GM19463 (cell line): ENCODE data around the gene FAM240B.

Source experiments
- ATAC-seq: cut with Tn5 transposase; IDR thresholded peaks from one replicate; pipeline ENCODE4 v1.9.1; 2021; ENCODE audit warnings: mild to moderate bottlenecking, moderate library complexity; ENCODE audit not compliant: unreplicated experiment

Gene FAM240B

DNA sequence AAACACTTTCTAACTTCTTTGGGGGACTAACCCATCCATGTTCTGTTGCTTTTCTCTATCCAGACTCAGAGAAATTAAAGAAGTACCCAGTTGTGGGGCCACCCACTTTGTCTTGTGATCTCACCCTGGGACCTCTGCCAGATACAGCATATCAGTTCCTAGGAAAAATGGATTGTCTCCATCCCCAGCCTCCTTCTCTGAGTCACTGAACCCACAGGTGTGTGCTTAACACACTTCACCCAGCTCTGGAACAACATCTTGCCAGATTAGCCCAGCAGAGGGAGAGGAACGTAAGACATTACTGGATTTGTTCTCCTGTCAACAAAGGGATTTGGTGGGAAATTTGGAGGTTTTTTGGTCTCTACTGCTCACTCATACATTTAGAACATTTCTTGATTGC, 19.2 kb downstream of the FAM240B start:
- no peak for ATAC-seq

DNA sequence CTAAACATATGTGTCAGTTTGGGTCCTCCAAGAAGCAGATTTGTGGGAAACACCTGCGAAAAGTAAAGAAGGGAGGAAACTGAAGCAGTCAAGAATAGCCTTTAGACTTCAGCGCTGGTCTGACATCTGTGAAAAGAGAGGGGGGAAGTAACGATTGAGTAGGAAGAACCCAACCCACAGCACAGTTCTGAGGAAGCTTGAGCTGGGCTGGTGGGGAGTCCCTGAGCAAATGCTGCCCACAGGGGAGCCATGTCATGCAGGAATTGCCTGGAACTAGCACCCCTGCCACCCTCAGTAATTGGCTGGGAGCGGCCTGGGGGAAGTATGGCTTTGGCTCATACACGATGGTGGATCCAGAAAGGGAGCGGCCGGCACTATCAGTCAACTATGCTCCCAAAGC, 20.6 kb downstream of the FAM240B start:
- ATAC-seq: no peak

DNA sequence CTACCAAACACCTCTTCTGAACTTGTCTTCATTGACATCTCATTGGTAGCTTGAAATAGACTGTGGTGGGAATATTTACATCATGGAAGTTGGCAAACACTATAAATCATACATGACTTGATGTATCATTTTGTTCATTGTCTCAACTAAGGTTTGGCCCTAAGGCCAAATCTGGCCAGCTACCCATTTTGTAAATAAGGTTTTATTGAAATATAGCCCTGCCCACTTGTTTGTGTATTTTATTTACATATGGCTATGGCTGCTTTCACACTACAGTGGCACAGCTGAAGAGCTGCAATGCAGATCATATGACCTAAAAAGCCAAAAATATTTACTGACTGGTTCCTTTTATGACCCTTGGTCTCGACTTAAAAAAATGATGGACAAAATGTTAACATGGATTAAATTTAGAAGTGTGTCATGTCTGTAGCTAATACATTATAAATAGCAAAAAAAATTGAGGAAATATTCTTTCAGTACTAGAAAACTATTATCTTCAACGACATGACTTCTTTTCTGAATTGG, 22.1 kb downstream of the FAM240B start:
- no peak for ATAC-seq

DNA sequence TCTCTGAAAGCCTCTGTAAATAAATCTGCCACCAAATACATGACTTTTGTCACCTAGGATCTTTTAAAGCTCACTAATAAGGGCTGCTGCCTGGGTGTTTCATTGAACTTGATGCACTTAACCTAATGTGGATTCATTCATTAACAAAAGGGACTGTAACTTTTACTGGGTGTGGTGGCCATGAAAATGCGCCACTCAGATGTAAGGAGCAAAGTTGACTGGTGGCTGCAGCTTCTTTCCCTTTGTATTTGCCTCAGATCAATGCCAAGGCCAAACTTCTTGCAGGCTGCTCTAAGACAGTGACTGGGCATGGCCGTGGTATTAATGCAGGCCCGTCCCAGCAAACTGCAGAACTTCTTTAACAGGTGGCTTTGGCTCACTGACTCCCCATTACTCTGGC, 22.9 kb downstream of the FAM240B start:
- no peak for ATAC-seq

DNA sequence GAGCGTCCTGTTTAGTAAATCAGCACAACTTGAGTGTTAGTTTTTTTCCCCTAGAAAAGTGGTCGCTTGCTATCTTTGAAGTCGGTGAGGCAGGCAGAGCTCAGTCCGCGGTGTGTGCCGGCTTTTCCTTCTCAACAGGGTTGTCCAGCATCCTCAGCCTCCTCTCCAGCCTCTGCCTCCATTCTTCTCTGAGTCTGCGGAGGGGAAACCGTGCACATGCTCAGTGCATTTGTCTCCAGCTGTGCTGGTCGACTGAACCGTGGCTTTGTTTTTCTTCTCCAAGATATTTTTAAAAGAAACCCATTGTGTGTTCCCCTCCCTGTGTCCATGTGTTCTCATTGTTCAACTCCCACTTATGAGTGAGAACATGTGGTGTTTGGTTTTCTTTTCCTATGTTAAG, 25.3 kb downstream of the FAM240B start:
- ATAC-seq: no peak

DNA sequence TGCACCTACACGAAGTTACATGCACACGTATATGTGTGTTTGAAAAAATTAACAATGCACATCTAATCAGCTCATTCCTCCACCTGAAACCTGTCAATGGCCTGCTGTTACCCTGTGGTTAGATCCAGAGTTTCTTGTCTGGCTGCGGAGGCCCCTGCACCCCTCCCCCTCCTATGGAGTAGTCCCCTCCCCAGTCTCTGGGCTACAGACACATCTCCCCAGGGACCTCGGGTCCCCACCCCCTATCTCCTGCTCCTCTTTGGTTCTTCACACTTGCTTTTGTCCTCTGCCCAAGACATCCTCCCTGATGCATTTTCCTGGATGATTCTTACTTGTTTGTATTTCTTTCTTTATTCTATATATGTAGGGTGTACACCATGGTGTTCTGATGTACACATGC, 27.2 kb downstream of the FAM240B start:
- ATAC-seq: no peak

DNA sequence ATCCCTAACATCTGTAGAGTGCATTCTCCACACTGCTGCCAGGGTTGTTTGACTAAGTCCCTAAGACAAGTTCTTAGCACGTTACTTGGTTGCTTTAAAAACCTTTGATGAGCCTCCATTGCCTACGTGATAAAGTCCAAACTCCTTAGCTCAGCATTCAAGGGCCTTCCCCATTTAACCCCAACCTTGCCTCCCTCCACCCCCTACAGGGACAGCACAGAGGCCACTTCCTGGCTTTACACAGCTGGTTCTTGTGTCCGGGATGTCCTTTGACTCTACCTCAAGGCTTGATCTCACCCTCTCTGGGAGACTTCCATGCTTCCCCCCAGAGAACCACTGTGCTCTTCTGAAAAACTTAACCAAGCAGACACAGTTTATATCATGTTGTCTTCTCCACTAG, 29.4 kb downstream of the FAM240B start:
- ATAC-seq: no peak

DNA sequence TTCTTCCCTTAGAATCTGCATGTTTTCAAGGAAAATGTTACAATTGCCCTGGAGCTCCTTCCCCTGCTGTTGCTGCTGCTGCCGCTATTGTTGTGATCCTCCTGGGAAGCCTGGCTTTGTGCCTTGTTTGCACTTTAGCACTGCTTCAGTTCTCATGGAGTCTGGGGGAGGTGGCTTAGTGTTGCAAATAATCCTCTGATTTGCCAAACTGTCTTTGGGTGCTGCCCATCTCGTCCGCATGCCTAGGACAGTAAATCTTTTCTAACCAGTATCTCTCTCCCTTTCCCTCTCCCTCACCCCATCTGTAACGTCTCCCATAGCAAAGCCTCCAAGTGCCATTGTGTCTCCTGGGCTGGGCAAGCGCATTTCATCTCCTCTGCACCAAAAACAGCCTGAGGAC, 30.3 kb downstream of the FAM240B start:
- no peak for ATAC-seq

DNA sequence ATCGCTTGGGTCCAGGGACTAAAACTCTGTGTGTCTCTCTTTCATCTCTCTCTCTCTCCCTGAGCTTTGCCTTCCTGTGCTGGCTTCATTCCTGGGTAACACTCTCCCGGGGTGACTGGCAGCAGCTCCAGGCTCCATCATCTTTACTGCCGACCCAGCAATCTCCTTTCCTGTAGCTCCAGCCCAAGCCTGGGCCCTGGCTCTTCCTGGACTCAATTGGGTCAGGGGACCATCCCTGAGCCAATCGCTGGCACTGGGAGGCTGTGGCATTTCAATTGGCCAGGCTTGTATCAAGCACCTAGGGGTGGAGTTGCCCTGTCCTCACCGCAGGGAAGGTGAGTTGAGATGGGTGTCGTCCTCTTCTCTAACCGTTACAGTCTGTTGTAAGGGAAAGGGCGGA, 31.9 kb downstream of the FAM240B start:
- ATAC-seq: no peak

DNA sequence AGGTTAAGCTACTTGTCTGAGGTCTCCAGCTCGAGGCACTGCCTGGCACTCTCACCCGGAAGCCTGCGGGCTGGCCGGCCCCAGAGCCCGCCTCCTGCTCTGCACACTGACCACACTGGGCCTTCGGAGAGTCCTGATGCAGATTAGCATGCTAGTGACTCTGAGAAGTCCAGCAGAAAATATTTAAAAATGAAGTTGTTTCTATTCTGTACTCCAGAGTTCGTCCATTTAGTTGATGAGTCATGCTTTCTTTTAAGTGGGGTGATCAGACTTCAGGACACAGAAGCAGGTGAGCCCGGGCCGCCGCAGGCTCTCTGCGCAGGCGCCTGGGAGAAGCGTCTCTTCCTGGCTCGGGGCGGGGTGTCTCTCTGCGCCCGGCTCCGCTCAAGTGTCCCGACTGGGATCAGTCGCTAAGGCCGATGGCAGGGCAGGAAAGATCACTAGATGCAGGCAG, 32.5 kb downstream of the FAM240B start:
- peak; percentile 52 for ATAC-seq

DNA sequence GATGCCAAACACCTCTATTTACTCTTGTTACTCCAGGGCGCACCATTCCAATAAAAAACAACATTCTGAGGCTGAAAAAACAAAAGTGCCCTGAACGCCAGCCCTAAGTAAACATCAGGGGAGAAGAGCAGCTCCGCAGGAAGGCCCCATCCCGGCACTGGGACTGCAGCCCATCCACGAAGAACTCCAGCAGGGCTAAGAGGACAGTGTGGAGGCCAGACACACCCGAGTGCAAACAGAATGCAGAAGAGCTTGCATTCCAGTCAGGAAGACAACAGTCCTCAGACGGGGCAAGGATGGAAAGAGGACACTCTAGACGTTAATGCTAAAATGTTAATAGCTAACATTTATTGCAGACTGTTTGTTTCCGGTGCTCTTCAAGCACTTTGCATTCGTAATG, 33.0 kb downstream of the FAM240B start:
- no peak for ATAC-seq

DNA sequence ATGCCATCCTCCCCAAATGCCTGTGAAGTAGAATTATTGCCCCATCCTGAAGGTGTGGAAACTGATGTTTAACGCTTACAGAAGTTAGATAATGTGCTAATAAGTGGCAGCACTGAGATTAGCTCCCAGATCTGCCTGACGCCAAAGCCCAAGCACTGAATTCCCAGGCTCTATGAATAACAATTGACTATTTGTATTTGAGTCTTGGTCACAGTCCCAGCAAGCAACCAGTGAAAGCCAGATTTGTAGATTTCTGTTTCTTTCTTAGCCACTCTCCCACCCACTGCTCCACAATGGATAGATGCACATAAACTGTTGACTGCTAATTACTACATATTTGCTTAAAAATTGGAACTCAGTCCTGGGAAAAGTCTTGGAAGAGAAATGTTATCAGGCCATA, 34.4 kb downstream of the FAM240B start:
- ATAC-seq: no peak

DNA sequence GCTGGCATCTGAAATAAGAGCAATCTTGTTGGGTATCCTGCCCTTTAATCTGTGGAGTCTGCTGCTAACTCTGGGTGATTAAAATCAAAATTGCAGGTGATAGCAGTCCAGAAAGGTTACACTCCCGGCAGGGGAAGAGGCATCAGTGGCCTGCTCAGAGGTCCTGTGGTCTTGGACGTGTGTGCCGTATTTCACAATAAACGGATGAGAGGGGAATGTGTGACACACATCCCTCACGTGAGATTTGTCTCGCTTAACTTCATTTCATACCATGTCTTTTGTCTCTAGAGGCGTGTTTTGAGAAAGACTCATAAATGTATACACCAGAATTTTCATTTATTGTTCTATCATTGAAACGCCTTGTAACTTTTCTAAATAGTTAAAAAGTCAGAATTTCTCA, 36.6 kb downstream of the FAM240B start:
- ATAC-seq: no peak

DNA sequence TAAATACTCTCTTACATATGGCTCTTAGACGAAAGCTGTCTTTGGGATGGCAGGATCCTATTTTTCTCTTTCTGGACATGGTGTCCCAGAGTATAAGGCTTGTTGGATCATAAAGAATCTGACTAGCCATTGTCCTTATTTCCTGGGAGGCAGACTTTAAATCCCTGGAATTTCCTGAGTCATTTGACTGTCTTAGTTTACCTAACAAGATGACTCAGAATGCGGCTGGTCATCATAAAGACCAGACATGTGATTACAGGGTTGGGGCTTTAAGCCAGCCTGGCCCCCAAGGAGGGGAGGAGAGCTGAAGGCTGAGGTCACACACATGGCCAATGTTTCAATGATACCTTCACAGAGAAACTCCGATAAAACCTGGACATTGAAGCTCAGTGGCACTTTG, 37.2 kb downstream of the FAM240B start:
- no peak for ATAC-seq

DNA sequence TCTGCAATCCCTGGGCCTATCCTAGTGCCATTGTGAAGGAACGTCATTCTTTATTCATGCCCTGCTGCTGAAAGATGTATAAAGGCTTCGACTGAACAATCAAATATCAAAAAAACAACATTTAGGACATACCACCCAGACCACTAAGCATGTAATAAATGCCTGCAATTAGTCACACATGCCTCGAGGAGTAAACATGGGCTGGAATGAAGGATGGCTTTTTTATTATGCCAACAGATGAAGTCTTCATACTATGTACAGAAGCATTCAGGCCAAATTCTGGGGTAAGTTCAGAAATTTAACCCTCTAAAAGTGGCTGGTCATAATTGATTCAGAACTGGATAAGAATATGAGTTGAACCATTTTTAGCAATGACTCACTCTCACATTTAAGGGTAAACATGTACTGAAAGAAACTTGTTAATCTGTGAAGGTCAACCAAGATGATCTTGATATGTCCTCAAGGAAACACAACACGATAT, 38.1 kb downstream of the FAM240B start:
- ATAC-seq: no peak

DNA sequence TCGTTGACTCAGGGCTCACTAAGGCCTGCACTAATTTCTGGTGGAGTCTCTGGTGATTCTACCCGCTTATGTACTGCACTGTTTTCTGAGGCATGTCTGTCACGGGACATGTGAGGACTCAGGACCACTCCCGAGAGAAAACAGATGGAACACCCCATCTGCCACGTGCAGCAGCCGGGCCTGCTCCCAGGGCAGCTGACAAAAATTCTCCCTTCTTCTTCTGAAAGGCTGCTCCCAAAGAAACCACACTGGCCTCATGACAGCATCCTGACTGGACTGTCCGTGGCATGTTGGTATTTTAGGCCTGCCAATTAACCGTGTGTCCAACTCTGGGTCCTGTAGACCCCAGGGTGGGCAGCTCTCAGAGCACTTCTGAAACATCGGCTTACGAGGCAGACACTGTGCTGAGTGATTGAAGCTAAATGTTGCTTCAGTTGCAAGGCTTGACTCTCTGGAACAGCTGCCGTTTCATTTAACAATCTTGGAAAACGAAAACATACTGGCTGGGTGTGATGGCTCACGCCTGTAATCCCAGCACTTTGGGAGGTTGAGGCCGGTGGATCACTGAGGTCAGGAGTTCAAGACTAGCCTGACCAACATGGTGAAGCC, 39.0 kb downstream of the FAM240B start:
- no peak for ATAC-seq

DNA sequence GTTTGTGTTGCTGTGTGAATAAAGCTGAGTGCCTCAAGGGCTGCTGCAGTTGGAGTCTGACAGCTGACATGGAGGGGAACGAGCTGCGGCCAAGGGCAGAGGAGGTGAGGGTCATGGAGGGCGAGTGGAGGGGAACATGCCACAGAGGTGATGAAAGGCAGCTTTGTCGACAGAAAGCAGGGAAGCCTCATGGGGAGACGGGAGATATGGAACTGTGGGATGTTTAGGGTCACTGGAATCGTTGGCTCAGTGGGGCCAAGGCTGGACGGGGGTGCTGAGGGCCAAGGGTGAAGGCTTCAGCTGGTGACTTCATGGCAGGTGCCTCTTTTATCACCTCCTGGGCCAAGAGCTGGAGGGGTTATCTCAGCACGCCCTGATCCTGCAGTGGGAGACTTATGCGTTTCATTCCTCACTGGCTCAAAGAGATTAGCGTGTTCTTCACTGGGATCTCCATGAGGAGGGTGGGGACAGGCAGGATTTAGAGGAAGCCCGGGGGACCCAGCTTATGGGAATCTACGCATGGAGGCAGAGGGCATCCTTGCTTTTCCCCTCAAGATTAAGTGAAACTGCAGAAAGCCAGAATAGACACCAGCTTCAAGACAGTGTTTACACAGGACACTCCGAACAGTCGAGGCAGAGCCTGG, 42.2 kb downstream of the FAM240B start:
- ATAC-seq: no peak

DNA sequence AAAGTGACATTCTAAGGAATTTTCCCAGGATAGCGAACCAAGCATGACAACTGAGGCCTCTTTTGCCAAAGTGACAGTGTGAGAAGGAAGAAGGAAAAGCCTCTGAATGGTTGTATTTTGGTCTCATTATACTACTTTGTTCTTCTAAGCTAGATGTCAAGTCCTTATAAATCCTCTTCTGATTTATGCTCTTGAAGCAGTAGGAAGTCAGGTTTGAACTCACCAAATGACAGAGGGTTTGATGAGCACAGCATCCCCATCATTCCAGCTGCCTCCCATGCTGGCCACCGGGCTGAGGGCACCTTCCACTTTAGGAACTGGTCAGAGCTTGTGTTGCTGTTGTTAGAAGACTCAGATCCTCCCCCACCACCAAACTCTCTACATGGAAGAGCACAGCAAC, 44.1 kb downstream of the FAM240B start:
- no peak for ATAC-seq

DNA sequence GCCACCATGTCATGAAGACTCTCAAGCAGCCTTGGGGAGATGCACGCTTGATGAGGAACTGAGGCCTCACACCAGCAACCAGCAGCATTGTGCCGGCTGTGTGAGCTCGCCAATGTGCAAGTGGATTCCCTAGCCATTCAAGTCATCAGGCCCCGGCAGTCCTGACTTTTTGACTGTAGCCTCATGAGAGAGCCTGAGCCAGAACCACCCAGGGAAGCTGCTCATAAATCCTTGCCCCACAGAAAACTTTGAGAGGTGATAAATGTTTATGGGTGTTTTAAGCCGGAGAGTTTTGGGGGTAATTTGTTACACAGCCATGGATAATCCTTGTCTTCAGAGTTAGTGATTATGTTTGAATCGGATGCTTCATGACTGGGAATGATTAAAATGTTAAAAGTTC, 44.7 kb downstream of the FAM240B start:
- no peak for ATAC-seq

DNA sequence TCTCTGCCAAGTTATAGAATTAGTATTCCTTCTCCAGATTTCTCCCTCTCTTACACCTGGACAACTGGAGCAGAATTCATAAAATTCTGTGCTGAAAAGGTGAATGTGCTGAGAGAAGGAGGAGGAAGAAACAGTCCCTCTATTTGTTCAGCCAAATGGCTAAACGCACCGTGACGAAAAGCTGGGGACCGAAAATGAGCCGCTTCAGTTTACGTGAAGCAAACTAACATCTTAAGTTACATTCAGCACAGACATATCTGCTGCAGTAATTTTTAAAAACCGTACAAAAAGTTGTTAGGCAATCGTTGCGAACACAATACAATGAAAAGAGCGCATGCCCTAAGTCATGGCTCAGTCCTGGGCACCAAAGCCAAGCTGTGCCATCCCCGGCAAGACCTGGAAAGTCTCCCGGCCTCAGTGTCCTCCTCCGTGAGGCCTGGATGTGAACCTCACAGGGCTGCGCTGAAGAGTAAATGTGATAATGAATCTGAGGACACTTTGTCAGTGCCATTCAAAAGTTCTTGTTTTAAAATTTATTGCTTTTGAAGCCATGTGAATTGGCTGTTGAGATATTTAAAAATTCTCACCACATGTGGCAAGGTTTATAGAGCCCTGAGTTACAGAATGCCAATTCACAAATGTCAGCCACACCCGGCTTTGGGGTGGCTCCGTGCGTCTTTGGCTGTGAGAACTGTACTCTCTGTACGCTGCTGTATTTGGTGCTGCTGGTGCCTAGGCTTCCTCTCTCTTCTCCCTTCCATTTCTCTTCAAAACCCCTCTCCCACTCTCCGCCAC, 46.3 kb downstream of the FAM240B start:
- ATAC-seq: no peak

DNA sequence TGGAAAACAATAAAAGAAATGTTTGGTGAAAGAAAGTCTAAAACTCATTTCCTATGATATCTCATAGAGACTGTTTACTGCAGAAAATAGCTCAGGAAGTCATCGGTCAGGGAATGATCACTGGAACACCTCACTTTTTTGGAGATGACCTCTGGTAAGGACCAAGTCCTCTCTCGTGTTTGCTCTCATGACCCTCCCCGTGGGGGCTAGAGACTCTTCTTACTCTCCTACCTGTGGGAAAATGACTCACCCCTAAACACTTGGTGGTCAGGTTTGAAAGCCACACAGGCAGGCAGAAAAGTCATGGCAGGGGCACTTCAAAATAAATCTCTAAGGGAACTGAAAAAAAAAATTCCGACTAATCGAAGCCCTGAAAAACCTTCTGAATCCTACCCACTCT, 48.2 kb downstream of the FAM240B start:
- peak; percentile 37 for ATAC-seq

DNA sequence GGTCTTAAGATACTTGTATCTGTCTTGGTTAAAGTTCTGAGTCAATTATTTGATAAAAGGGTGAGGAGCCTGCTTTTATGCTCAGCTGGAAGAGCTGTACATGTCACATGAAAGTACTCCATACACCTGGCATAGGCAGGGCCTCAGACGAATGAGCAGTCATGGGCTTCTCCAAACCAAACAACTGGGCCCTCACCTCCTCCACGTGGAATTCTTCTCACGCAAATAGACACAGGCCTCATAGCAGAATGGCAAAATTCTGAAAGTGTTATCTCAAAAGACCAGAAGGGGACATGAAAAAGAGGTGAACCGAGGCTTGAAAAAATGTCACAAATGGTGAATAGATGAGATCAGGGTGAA, 48.6 kb downstream of the FAM240B start:
- ATAC-seq: no peak
